Stimulated activated naive CD8-positive, alpha-beta T cell treated with anti-CD3 and anti-CD28 coated beads, Interleukin-15, amount 100 ng/mL, for 72 hours (primary cell): ENCODE results near the gene CAPN15.

ENCODE experiments used
- ATAC-seq: fragments of 150-1000 bp; cut with Tn5 transposase; 2 replicates; pipeline ENCODE4 v1.10.0; 2021; ENCODE audit warnings: mild to moderate bottlenecking, moderate library complexity
- DNase-seq, 2 donors: peaks; one replicate each; pipeline ENCODE4 v3.0.0; 2021 to 2022
- H3K27ac Mint-ChIP-seq, 2 donors: one replicate each; pipeline ENCODE4 v1.8.0; 2022; ENCODE audit warnings: mild to moderate bottlenecking in 2 of 2, mixed read lengths in 2 of 2, moderate library complexity in 2 of 2
- H3K27me3 Mint-ChIP-seq: one replicate; pipeline ENCODE4 v1.8.0; 2022; ENCODE audit warnings: mixed read lengths
- H3K4me1 Mint-ChIP-seq: one replicate; pipeline ENCODE4 v1.8.0; 2022; ENCODE audit warnings: mild to moderate bottlenecking, mixed read lengths
- H3K4me3 Mint-ChIP-seq, 2 donors: one replicate each; pipeline ENCODE4 v1.8.0; 2022; ENCODE audit warnings: mild to moderate bottlenecking in 2 of 2, mixed read lengths in 2 of 2, moderate library complexity in 1 of 2
- H3K9me3 Mint-ChIP-seq, 2 donors: one replicate each; pipeline ENCODE4 v1.8.0; 2022; ENCODE audit warnings: mixed read lengths in 2 of 2

CAPN15 gene

GRCh38 chr16:519425-519824 is 8.1 kb upstream of the CAPN15 start:
- DNase-seq (no peak), ATAC-seq (no peak)
- Mint-ChIP-seq H3K4me1 (peaks cover 17% of the 10 kb centered on the region), H3K27me3 (no peaks in the 10 kb centered on the region), H3K9me3 (no peaks in the 10 kb centered on the region), H3K4me3 (no peak overlapping the region), H3K27ac (peak overlapping the region in 1 of 2 donors; percentile 69)

- H3K27ac Mint-ChIP-seq, result peak overlapping the region in 1 of 2 donors; percentile 19
- ATAC-seq, result no peak
These were observed 7.4 kb upstream of the CAPN15 start for GRCh38 chr16:519841-520687.

GRCh38 chr16:520847-521246 is 6.7 kb upstream of the CAPN15 start:
- Mint-ChIP-seq H3K4me3 (no peak overlapping the region), H3K4me1 (peaks cover 32% of the 10 kb centered on the region), H3K27me3 (no peaks in the 10 kb centered on the region), H3K9me3 (no peaks in the 10 kb centered on the region), H3K27ac (no peak overlapping the region)
- DNase-seq, result no peak
- no peak for ATAC-seq

More at GRCh38 chr16:519841-520687, 7.4 kb upstream of the CAPN15 start:
- DNase-seq, result no peak
- Mint-ChIP-seq H3K9me3 (no peaks in the 10 kb centered on the region), H3K27me3 (no peaks in the 10 kb centered on the region), H3K4me3 (no peak overlapping the region), H3K4me1 (peaks cover 24% of the 10 kb centered on the region)

- peaks cover 39% of the 10 kb centered on the region for H3K4me1 Mint-ChIP-seq
These were observed 5.9 kb upstream of the CAPN15 start for GRCh38 chr16:521381-522210.

GRCh38 chr16:522320-523096 is 5.0 kb upstream of the CAPN15 start:
- peaks cover 42% of the 10 kb centered on the region for H3K4me1 Mint-ChIP-seq
- no peaks in the 10 kb centered on the region for H3K9me3 Mint-ChIP-seq
- H3K4me3 Mint-ChIP-seq, result no peak overlapping the region
- no peak for ATAC-seq
- DNase-seq, result no peak
- peak overlapping the region; percentile 10 to 43 for H3K27ac Mint-ChIP-seq
- H3K27me3 Mint-ChIP-seq, result no peaks in the 10 kb centered on the region

More at GRCh38 chr16:521381-522210, 5.9 kb upstream of the CAPN15 start:
- Mint-ChIP-seq H3K4me3 (no peak overlapping the region), H3K27ac (no peak overlapping the region), H3K27me3 (no peaks in the 10 kb centered on the region), H3K9me3 (no peaks in the 10 kb centered on the region)
- ATAC-seq (no peak), DNase-seq (no peak)

GRCh38 chr16:523097-523741 is 4.3 kb upstream of the CAPN15 start:
- Mint-ChIP-seq H3K9me3 (no peaks in the 10 kb centered on the region), H3K4me1 (peaks cover 42% of the 10 kb centered on the region), H3K4me3 (no peak overlapping the region), H3K27me3 (no peaks in the 10 kb centered on the region), H3K27ac (peak overlapping the region; percentile 43 to 71)
- DNase-seq, result no peak
- no peak for ATAC-seq

GRCh38 chr16:524274-525040 is 3.1 kb upstream of the CAPN15 start:
- H3K4me3 Mint-ChIP-seq, result peak overlapping the region; percentile 82 to 87
- H3K27ac Mint-ChIP-seq, result peak overlapping the region; percentile 98 to 99
- DNase-seq (no peak), ATAC-seq (no peak)
- no peaks in the 10 kb centered on the region for H3K9me3 Mint-ChIP-seq
- H3K27me3 Mint-ChIP-seq, result no peaks in the 10 kb centered on the region
- H3K4me1 Mint-ChIP-seq, result peaks cover 53% of the 10 kb centered on the region

GRCh38 chr16:525123-525519 is 2.4 kb upstream of the CAPN15 start:
- DNase-seq (no peak), ATAC-seq (peak; percentile 5)
- Mint-ChIP-seq H3K27me3 (no peaks in the 10 kb centered on the region), H3K4me3 (peak overlapping the region; percentile 82 to 87), H3K4me1 (peaks cover 59% of the 10 kb centered on the region), H3K27ac (peak overlapping the region; percentile 98 to 99), H3K9me3 (no peaks in the 10 kb centered on the region)

- H3K27ac Mint-ChIP-seq, result peak overlapping the region; percentile 98 to 99
- peak overlapping the region; percentile 82 to 87 for H3K4me3 Mint-ChIP-seq
- H3K9me3 Mint-ChIP-seq, result no peaks in the 10 kb centered on the region
- DNase-seq (peak; percentile 77 to 89), ATAC-seq (peak; percentile 79)
- H3K27me3 Mint-ChIP-seq, result no peaks in the 10 kb centered on the region
- peaks cover 65% of the 10 kb centered on the region for H3K4me1 Mint-ChIP-seq
These were observed 1.9 kb upstream of the CAPN15 start for GRCh38 chr16:525520-526180.

GRCh38 chr16:526181-527014 is 1.1 kb upstream of the CAPN15 start:
- ATAC-seq (no peak), DNase-seq (peak; percentile 18 to 26)
- H3K27ac Mint-ChIP-seq, result peak overlapping the region; percentile 98 to 99
- H3K9me3 Mint-ChIP-seq, result no peaks in the 10 kb centered on the region
- H3K4me1 Mint-ChIP-seq, result peaks cover 65% of the 10 kb centered on the region
- peak overlapping the region; percentile 82 to 87 for H3K4me3 Mint-ChIP-seq
- no peaks in the 10 kb centered on the region for H3K27me3 Mint-ChIP-seq

- Mint-ChIP-seq H3K9me3 (no peaks in the 10 kb centered on the region), H3K27ac (peak overlapping the region; percentile 93 to 94), H3K27me3 (no peaks in the 10 kb centered on the region), H3K4me3 (peak overlapping the region; percentile 92 to 95), H3K4me1 (peaks cover 61% of the 10 kb centered on the region)
- ATAC-seq (peak; percentile 8), DNase-seq (peak; percentile 49 to 59)
These were observed 849 bp downstream of the CAPN15 start for GRCh38 chr16:528111-529011.

- Mint-ChIP-seq H3K27me3 (no peaks in the 10 kb centered on the region), H3K27ac (peak overlapping the region; percentile 93 to 94), H3K9me3 (no peaks in the 10 kb centered on the region), H3K4me3 (peak overlapping the region; percentile 92 to 95), H3K4me1 (peaks cover 55% of the 10 kb centered on the region)
- DNase-seq (peak; percentile 29 to 41), ATAC-seq (no peak)
These were observed 1.6 kb downstream of the CAPN15 start for GRCh38 chr16:529012-529575.
